SK-N-SH treated with all-trans-retinoic acid at 6 μM for 48 hours (cell line): Measurements from ENCODE around the gene CNPY1.
"Not testable (repeated sequence)": the region's sequence is repeated elsewhere in the genome, so short reads cannot be mapped to it uniquely, and the experiment has no call there.

Experiments
- ATAC-seq: fragments of 200-7000 bp; cut with Tn5 transposase; 3 replicates; pipeline ENCODE4 v1.9.1; 2020; ENCODE audit warnings: mild to moderate bottlenecking, moderate library complexity
- GLIS3 ChIP-seq: fragments of 250-450 bp; sonication (Bioruptor Pico); IDR thresholded peaks from 2 replicates; pipeline ENCODE4 v1.5.0; 2020; ENCODE audit warnings: mild to moderate bottlenecking, moderate library complexity
- ISL1 ChIP-seq: fragments of 250-450 bp; sonication (Bioruptor Pico); IDR thresholded peaks from 2 replicates; pipeline ENCODE4 v2.1.2; 2022; ENCODE audit warnings: mild to moderate bottlenecking, moderate library complexity
- OSR1 ChIP-seq: fragments of 250-450 bp; sonication (Bioruptor Pico); IDR thresholded peaks from 2 replicates; pipeline ENCODE4 v1.8.0; 2022; ENCODE audit warnings: moderate library complexity, mild to moderate bottlenecking, inconsistent platforms
- PPARA ChIP-seq: fragments of 250-450 bp; sonication (Bioruptor Pico); IDR thresholded peaks from 2 replicates; pipeline ENCODE4 v1.5.0; 2020; ENCODE audit warnings: mild to moderate bottlenecking, borderline replicate concordance
- RARB ChIP-seq: fragments of 250-450 bp; sonication (Bioruptor Pico); IDR thresholded peaks from 2 replicates; pipeline ENCODE4 v1.8.0; 2021; ENCODE audit warnings: mild to moderate bottlenecking, moderate library complexity
- TOX ChIP-seq: fragments of 250-450 bp; sonication (Bioruptor Pico); IDR thresholded peaks from 2 replicates; pipeline ENCODE4 v1.8.0; 2021; ENCODE audit warnings: mild to moderate bottlenecking, moderate library complexity, borderline replicate concordance
- ZFP3 ChIP-seq: fragments of 250-450 bp; sonication (Bioruptor Pico); IDR thresholded peaks from 2 replicates; pipeline ENCODE4 v1.5.0; 2020; ENCODE audit warnings: mild to moderate bottlenecking, moderate library complexity
- ZFP30 ChIP-seq: fragments of 450-650 bp; formaldehyde crosslinking; IDR thresholded peaks from 2 replicates; pipeline ENCODE4 v1.5.0; 2022; ENCODE audit warnings: mild to moderate bottlenecking, moderate library complexity
- ZNF8 ChIP-seq: fragments of 450-650 bp; formaldehyde crosslinking; IDR thresholded peaks from 2 replicates; pipeline ENCODE4 v1.5.0; 2020; ENCODE audit warnings: mild to moderate bottlenecking, moderate library complexity
- TF ChIP-seq, protein P1 (sequence below): fragments of 250-450 bp; sonication (Bioruptor Pico); IDR thresholded peaks from 2 replicates; pipeline ENCODE4 v1.8.0; 2021; ENCODE audit warnings: low read depth, mild to moderate bottlenecking, moderate library complexity, borderline replicate concordance
- TF ChIP-seq, protein P2 (sequence below): fragments of 250-450 bp; sonication (Bioruptor Pico); IDR thresholded peaks from 2 replicates; pipeline ENCODE4 v1.5.1; 2020; ENCODE audit warnings: low read depth, mild to moderate bottlenecking, moderate library complexity
- TF ChIP-seq, protein P3 (sequence below): fragments of 250-450 bp; sonication (Bioruptor Pico); IDR thresholded peaks from 2 replicates; pipeline ENCODE4 v1.5.0; 2020; ENCODE audit warnings: mild to moderate bottlenecking, moderate library complexity
- TF ChIP-seq, protein P4 (sequence below): fragments of 250-450 bp; sonication (Bioruptor Pico); IDR thresholded peaks from 2 replicates; pipeline ENCODE4 v1.8.0; 2020; ENCODE audit warnings: mild to moderate bottlenecking, moderate library complexity, borderline replicate concordance
- TF ChIP-seq, protein P5 (sequence below): fragments of 250-450 bp; sonication (Bioruptor Pico); IDR thresholded peaks from 2 replicates; pipeline ENCODE4 v1.5.1; 2021; ENCODE audit warnings: mild to moderate bottlenecking, moderate library complexity

Gene CNPY1

DNA sequence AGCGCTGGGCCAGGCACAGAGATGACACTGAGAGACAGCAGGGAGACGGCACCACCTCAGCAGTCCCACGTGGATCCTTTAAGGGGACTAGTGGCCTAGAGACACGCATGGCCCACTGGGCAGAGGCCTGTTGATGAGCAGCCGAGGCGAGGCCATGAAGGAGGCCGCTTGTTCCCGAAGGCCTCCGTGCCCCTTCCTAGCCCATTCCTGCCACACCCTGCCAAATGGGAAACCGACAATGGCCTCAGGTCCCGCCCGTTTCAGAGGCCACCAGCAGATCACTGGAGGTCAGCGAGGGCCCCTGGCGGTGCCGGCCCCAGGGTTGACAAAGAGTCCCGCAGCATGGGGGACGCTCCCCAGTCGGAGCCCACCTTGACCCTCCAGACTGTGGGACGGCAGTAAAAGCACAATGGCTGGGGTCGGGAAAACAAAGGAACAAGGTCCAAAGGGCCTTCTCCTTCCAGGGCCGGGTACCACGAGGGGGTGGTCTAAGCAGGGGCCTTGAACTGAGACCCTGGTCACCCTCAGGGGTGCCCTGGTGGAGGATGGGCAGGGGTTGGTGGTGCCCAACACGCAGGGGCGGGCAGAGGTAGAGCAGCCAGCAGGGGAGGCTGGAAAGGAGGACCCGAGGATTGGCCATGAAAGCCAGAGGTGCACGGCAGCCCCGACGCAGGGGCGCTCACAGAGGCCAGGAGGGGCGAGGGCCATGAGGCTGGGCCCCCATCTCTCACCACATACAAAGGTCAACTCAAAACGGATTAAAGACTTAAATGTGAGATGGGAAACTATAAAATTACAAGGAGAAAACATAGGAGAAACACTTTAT is 19.9 kb upstream of the CNPY1 start (continued):
- TF ChIP-seq ISL1 (CRISPR knock-in tag), result no peak
- TF ChIP-seq, protein P1, sequence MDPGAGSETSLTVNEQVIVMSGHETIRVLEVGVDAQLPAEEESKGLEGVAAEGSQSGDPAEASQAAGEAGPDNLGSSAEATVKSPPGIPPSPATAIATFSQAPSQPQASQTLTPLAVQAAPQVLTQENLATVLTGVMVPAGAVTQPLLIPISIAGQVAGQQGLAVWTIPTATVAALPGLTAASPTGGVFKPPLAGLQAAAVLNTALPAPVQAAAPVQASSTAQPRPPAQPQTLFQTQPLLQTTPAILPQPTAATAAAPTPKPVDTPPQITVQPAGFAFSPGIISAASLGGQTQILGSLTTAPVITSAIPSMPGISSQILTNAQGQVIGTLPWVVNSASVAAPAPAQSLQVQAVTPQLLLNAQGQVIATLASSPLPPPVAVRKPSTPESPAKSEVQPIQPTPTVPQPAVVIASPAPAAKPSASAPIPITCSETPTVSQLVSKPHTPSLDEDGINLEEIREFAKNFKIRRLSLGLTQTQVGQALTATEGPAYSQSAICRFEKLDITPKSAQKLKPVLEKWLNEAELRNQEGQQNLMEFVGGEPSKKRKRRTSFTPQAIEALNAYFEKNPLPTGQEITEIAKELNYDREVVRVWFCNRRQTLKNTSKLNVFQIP, result no peak
- TF ChIP-seq TOX (CRISPR knock-in tag), result no peak

DNA sequence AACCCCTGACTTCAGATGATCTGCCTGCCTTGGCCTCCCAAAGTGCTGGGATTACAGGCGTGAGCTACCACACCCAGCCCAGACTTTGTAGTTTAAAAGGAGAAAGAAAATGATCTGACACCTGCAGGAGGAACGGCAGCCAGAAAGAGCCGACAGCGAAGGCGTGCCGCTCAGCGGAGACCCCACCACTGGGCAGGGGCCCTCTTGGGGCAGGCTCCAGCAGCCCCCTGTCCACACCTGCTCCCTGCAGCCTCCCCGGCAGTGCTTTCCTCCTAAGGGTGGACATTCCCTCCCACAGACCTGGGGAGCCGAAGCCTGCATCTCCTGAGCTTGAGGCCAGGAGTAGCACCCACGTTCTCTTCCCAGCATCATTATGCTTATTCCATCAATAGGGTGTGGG is 19.2 kb upstream of the CNPY1 start:
- TF ChIP-seq GLIS3 (CRISPR knock-in tag) (no peak), ZNF8 (CRISPR knock-in tag) (no peak), RARB (CRISPR knock-in tag) (no peak), OSR1 (CRISPR knock-in tag) (no peak)
- TF ChIP-seq, protein P2, sequence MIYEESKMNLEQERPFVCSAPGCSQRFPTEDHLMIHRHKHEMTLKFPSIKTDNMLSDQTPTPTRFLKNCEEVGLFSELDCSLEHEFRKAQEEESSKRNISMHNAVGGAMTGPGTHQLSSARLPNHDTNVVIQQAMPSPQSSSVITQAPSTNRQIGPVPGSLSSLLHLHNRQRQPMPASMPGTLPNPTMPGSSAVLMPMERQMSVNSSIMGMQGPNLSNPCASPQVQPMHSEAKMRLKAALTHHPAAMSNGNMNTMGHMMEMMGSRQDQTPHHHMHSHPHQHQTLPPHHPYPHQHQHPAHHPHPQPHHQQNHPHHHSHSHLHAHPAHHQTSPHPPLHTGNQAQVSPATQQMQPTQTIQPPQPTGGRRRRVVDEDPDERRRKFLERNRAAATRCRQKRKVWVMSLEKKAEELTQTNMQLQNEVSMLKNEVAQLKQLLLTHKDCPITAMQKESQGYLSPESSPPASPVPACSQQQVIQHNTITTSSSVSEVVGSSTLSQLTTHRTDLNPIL (CRISPR knock-in tag), result no peak
- TF ChIP-seq, protein P3, sequence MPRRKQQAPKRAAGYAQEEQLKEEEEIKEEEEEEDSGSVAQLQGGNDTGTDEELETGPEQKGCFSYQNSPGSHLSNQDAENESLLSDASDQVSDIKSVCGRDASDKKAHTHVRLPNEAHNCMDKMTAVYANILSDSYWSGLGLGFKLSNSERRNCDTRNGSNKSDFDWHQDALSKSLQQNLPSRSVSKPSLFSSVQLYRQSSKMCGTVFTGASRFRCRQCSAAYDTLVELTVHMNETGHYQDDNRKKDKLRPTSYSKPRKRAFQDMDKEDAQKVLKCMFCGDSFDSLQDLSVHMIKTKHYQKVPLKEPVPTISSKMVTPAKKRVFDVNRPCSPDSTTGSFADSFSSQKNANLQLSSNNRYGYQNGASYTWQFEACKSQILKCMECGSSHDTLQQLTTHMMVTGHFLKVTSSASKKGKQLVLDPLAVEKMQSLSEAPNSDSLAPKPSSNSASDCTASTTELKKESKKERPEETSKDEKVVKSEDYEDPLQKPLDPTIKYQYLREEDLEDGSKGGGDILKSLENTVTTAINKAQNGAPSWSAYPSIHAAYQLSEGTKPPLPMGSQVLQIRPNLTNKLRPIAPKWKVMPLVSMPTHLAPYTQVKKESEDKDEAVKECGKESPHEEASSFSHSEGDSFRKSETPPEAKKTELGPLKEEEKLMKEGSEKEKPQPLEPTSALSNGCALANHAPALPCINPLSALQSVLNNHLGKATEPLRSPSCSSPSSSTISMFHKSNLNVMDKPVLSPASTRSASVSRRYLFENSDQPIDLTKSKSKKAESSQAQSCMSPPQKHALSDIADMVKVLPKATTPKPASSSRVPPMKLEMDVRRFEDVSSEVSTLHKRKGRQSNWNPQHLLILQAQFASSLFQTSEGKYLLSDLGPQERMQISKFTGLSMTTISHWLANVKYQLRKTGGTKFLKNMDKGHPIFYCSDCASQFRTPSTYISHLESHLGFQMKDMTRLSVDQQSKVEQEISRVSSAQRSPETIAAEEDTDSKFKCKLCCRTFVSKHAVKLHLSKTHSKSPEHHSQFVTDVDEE (CRISPR knock-in tag), result no peak
- TF ChIP-seq, all 23 proteins: peak for 0
- ATAC-seq, result no peak

DNA sequence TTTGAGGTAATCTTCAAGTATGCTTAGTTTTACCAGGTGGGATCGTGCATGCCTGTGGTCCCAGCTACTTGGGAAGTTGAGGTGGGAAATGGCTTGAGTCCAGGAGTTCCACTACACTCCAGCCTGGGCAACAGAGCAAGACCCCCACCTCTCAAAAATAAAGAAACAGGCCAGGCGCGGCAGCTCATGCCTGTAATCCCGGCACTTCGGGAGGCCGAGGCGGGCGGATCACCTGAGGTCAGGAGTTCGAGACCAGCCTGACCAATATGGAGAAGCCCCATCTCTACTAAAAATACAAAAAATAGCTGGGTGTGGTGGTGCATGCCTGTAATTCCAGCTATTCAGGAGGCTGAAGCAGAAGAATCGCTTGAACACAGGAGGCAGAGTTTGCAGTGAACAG is 16.6 kb upstream of the CNPY1 start:
- ATAC-seq, result not testable (repeated sequence)

DNA sequence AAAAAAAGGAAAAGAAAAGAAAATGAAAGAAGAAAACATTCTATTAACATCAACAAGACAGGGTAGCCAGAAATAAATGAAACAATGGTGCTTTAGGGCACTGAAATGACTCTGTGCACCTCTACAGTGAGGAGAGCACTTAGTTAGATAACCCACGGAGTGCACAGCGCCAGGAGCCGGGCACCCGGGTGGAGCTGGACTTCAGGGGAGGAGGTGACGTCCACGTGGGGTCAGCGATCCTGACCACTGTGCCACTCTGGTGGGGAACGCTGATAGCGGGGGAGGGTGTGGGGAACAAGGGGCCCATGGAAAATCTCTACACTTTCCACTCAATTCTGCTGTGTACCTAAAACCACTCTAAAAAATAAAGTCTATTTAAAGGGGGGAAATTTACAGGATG is 15.7 kb upstream of the CNPY1 start:
- no peak for TF ChIP-seq ZNF8 (CRISPR knock-in tag)
- TF ChIP-seq PPARA (CRISPR knock-in tag), result no peak
- TF ChIP-seq ISL1 (CRISPR knock-in tag), result no peak
- ATAC-seq, result no peak

DNA sequence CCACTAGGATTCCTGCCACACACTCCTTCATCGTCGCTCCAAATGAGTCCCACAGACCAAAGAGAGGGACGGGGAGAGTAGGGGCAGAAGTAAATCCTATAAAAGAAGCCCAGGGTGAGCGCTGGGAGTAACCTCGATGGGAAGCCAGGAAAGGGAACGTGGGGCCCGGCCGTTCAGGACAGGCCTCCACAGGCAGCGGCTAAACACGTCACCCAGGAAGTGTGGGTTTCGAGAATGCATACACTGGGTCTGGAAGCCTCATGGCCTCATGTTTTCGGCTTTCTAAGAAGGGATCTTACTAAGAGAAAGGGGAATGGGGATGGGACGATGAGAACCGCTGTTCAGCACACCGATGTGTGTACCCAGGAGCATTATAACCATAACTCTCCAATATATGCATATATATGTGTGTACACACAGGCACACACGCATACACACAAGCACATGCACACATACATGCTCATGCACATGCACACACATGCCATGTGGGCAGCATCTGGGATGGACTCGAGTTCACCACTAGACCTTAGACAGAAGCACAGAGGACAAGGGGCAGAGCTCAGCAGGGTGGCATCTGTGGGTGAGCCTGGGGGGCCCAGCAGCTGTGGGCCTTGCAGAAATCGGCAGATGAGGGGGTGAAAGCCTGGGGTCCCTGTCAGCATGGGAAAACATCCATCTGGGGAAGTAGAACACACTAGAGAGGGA is 14.8 kb upstream of the CNPY1 start:
- TF ChIP-seq, protein P3 (CRISPR knock-in tag), result no peak
- TF ChIP-seq, protein P2 (CRISPR knock-in tag), result no peak
- TF ChIP-seq, protein P4, sequence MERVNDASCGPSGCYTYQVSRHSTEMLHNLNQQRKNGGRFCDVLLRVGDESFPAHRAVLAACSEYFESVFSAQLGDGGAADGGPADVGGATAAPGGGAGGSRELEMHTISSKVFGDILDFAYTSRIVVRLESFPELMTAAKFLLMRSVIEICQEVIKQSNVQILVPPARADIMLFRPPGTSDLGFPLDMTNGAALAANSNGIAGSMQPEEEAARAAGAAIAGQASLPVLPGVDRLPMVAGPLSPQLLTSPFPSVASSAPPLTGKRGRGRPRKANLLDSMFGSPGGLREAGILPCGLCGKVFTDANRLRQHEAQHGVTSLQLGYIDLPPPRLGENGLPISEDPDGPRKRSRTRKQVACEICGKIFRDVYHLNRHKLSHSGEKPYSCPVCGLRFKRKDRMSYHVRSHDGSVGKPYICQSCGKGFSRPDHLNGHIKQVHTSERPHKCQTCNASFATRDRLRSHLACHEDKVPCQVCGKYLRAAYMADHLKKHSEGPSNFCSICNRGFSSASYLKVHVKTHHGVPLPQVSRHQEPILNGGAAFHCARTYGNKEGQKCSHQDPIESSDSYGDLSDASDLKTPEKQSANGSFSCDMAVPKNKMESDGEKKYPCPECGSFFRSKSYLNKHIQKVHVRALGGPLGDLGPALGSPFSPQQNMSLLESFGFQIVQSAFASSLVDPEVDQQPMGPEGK (CRISPR knock-in tag), result no peak
- TF ChIP-seq ZFP3 (CRISPR knock-in tag) (no peak), ZFP30 (CRISPR knock-in tag) (no peak), ISL1 (CRISPR knock-in tag) (no peak)
- TF ChIP-seq, protein P5, sequence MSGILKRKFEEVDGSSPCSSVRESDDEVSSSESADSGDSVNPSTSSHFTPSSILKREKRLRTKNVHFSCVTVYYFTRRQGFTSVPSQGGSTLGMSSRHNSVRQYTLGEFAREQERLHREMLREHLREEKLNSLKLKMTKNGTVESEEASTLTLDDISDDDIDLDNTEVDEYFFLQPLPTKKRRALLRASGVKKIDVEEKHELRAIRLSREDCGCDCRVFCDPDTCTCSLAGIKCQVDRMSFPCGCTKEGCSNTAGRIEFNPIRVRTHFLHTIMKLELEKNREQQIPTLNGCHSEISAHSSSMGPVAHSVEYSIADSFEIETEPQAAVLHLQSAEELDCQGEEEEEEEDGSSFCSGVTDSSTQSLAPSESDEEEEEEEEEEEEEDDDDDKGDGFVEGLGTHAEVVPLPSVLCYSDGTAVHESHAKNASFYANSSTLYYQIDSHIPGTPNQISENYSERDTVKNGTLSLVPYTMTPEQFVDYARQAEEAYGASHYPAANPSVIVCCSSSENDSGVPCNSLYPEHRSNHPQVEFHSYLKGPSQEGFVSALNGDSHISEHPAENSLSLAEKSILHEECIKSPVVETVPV (CRISPR knock-in tag), result no peak
- ATAC-seq, result no peak
